NCI-H510A (cell line): ENCODE results near the gene ZNF367.

Source experiments
- DNase-seq: peaks from one replicate; lab custom pipeline; 2025; lab: John Stamatoyannopoulos, UW

Gene ZNF367

DNA sequence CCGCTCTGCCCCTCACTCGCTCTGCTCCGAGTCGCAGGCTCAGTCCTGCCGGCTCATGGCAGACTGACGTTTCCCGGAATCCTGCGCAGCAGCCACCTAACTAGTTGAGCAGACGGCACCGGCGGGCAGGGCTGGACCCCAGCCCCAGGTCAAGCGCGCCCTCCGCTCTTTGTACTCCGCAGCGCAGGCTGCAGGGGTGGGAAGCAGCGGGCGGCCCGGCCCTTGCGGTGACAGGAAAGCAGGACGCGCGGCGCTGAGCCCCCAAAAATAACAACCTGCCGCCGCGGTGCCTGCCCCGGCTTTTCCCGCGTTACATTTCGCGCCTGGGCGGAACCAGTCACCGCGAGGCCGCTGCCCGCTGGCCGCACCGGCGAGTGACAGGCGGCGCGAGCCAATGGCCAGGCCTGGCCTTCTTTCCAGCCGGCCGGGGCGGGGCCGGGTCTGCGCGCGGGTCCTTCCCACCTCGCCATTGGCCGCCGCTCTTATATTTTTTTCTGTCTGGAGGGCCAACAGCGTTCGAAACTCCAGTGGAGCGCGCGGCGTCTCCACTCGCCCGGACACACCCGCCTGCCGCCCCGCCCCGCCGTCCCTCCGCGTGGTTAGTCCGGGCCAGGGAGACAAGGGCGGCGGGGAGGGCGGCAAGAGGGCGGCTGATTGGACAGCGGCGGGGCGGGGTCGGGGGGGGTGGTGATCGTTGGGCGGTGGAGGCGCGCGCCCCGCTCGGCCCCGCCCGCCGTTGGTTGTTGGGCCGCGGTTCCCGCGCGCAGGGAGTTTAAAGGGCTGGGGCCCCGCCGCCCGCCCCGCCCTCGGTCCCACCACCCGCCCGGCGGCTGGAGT, at the start of gene ZNF367:
ZNF367 (minus strand) TSS at position 288 of the 837 bp plus-strand sequence. CDS start 338 bp downstream, outside the sequence.
- peak; percentile 96 for DNase-seq

DNA sequence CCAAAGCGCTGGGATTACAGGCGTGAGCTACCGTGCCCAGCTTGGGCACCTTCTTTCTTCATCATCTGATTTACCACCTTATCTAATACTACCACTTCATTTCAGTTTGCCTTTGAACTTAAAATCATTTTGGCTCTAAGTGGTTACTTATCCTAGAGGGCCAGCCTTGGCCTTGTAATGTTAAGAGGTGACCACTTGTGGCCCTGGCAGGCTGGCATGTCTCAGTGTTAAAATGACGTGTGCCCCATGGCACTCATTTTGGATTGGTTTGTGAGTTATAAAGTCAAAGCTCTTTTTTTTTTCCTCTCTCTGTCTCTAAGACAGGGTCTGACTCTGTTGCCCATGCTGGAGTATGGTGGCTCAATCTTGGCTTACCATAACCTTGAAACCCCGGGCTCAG, 49.6 kb upstream of the ZNF367 start:
- DNase-seq = no peak

DNA sequence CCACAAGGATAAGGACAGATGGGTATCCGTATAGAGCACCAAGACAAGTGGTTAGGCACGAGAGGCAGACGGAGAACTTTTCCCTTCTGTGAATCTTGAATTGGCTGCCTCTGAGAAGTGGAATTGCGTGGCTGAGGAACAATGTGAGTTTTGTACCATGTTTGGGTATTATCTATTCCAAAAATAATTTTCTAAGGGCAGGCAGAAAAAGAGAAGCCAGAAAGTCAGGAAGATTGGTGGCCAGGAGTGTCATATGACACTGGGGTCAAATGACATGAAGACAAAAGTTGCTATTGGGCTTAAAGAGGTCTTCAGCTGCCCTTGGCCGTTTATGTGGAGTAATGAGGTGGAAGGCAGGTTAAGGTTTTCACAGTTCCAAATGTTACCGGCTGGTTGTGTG, 46.3 kb upstream of the ZNF367 start:
- DNase-seq = no peak

DNA sequence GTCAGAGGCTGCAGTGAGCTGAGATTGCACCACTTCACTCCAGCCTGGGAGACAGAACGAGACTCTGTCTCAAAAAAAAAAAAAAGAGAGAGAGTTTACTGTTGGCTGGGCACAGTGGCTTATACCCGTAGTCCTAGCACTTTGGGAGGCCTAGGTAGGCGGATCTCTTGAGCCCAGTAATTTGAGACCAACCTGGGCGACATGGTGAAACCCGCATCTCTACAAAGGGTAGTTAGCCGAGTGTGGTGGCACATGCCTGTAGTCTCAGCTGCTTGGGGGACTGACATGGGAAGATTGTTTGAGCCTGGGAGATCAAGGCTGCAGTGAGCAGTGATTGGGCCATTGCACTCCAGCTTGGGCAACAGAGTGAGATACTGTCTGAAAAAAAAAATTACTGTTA, 44.4 kb upstream of the ZNF367 start:
- DNase-seq = peak; percentile 9

DNA sequence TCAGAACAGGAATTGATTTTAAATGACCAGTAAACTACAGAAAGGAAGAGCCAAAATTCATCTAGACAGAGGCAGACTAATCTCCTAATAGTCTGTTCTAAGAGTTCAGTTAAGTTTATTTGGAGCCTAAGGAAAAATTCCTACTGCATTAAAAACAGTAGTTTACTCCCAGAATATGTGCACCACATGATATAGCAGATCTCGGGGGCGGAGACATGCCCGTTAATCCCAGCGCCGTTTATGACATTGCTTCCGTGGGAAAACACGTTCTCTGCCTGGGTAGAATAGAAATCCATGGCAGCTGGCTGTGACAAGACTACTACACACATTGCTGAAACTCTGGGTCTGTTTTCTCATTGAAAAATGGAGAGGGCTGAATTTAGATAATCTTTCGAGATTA, 43.2 kb upstream of the ZNF367 start:
- no peak for DNase-seq

GRCh38 chr9:96460882-96461281, 42.7 kb upstream of the ZNF367 start:
- DNase-seq = no peak

GRCh38 chr9:96460470-96460869, 42.3 kb upstream of the ZNF367 start:
- DNase-seq = no peak

DNA sequence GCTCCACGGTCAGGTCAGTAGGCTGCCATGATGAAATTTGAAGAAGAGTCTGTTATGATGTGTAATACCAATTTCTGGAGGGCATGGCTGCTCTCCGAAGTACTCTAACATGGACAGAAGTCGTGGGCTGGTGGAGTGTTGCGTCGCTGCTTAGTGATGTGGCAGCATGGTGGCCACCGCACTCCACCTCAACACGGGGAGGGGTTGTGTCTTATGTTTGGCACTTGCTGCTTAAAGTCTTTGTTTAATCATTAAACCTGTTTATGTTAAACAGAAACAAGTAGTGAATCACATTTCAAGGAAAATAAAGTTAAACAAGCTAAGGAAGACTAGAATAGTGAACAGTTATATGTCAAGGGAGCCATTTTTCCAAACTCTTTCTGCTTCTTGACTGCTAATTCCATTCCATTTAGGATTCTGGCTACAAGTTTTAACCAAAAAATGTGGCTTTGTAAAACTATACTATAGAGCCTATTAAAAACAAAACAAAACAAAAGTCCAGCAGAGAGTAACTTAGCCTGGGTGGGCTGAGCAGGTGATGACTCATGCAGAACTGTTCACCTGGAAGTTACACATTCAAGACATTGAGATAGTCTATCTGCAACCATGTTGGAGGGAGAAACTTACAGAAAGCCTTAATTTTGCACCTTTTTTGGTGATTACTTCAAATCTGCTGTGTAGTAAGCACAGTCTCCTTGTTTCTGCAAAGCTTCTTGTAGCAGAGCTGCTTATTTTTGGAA, 41.3 kb upstream of the ZNF367 start:
- DNase-seq = no peak

DNA sequence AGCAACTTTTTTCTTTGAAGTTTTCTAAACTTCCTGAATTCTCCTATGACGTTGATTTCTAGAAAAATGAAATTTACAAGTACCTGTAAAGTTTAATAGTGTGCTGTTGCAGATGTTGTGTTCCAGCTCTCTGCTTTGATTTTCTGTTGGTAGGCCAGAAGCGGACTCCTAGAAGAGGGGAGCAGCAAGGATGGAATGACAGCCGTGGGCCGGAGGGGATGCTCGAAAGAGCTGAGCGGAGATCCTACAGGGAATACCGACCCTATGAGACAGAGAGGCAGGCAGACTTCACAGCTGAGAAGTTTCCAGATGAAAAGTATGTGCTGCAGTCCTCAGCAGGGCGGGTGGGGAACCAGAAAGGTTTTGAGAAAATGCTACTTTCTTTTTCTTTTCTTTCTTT, 40.1 kb upstream of the ZNF367 start:
- DNase-seq = no peak

DNA sequence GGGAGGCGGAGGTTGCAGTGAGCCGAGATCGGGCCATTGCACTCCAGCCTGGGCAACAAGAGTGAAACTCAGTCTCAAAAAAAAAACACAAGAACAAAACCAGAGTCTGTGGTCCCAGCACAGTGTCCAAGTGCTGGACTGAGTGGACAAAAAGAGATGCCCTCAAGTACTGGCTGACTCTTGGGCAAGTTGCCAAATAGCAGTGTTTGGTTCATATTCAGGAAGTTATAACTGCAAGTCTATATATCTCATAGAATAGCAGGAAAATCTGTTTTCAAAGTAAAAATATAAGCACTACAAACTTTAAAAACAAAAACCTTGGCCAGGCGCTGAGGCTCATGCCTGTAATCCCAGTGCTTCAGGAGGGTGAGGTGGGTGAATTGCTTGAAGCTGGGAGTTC, 39.1 kb upstream of the ZNF367 start:
- no peak for DNase-seq

GRCh38 chr9:96453625-96454024, 35.5 kb upstream of the ZNF367 start:
- DNase-seq = no peak

DNA sequence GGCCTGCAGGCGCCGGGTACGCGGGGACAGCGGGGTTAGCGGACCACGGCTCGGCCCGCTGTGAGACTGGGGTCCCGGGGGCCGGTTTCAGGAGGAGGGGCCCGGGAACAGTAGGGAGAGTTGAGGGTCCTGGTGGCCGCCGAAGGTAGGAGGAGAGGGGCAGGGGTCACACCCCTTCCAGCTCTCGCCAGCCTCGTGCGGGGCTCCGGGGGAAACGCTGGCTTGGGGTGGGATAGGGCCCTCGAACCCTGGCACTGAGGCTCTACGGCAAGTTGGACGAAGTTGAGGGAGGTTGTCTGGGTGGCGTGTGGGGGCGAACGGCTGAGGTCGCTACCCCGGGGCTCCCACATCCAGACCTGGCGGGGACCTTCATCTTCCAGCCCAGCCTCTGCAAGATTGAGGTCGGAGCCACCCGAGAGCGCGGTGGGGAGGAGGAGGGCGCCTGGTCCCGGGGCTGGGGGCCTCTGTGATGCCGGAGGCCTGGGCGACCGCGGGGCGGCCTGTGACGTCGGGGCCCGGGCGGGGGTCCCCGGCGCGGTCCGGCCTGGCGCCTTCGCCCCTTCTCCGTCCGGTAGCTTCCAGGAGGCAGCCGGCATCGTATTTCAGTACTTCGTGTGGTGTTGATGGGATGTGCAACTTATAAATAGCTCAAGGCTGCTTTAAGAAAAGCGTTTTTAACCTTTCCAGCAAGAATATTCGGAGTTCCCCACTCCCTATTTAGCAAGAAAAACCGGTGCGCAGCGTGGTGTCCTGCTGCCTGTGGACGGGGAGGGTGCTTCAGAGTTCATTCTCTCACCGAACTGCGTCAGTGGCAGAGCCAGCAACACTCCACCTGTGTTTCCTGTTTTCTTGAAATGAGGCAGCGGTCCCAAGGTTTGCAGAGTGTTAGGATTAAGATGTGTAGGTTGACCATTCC, 32.7 kb upstream of the ZNF367 start:
- peak; percentile 3 for DNase-seq

DNA sequence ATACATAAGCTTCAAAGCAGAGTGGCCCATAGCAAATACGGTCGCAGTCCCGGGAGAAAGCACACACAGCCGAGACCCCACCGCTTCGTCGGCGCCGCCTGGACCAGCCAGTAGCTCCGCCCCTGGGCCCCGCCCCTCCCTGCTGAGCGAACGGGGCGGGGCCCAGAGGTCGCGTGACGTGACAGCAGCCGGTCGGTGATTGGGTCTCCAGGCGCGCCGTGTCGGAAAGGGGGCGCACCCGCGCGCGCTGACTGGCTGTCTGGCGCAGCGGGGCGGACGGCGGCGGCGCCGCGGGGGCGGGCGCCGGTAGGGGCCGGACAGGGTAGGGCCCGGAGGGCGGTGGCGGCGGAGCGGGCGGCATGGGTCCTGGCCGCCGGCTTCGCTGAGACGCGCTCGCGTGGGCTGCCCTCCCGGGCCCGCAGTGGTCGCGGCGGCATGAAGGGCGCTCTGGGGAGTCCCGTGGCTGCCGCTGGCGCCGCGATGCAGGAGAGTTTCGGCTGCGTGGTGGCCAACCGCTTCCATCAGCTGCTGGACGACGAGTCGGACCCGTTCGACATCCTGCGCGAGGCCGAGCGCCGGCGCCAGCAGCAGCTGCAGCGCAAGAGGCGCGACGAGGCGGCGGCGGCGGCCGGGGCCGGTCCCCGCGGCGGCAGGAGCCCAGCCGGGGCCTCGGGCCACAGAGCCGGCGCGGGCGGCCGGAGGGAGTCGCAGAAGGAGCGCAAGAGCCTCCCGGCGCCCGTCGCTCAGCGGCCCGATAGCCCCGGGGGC, 31.9 kb upstream of the ZNF367 start, which contains the start of gene HABP4:
HABP4 (plus strand) TSS at position 325 of the 768 bp plus-strand sequence; CDS start at position 436, 111 bp downstream.
- DNase-seq = peak; percentile 85

- no peak for DNase-seq
These were observed 31.3 kb upstream of the ZNF367 start for GRCh38 chr9:96449523-96449844.

GRCh38 chr9:96448546-96449170, 30.5 kb upstream of the ZNF367 start:
- no peak for DNase-seq

DNA sequence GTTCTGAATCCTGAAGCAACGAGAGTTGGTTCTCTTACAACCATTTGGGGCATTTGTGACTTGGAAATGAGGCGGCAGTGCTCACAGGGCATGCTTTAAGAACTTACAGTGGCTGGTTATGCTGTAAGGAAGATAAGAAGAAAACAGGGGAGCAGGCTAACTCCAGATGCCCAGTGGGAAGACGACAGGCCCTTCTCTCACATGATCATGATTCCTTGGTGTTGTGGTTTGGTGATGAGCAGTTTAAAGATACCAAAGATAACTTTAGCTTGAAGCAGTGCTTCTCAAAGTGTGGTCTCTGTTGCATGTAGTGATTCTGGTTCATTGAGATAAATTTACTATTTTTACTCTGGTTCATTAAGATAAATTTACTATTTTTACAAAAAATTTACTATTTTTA, 29.2 kb upstream of the ZNF367 start:
- DNase-seq = no peak

DNA sequence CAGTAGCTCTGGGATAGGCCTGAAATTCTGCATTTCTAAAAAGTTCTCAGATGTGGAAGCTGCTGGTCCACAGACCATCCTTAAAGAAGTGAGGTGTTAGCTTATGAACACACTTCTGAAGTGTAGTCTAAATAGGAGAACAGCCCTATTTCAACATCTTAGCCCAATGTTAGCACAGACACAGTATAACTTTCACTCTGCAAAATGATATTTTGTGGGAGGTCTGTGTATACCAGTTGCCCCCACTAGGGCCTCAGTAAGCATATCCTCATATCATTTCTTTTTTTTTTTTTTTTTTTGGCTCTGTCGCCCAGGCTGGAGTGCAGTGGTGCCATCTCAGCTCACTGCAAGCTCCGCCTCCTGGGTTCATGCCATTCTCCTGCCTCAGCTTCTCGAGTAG, 24.3 kb upstream of the ZNF367 start:
- no peak for DNase-seq

- peak; percentile 3 for DNase-seq
These were observed 23.8 kb upstream of the ZNF367 start for GRCh38 chr9:96441798-96442445.

DNA sequence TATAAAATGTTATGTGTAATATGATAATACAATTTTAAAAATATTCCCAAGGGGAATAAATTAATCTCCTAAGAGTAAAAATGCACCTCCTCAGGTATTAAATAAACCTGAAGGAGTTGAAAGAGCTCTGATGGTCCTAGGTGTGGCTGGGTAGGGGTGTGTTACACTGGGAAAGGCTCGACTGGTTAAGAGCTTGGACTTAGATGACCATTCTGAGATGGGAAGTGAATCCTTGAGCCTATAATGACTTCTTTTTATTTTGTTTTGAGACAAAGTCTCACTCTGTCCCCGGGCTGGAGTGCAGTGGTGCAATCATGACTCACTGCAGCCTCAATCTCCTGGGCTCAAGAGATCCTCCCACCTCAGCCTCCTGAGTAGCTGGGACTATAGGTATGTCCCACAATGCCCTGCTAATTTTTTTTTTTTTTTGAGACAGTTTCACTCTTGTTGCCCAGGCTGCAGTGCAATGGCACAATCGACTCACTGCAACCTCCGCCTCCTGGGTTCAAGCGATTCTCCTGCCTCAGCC, 22.6 kb upstream of the ZNF367 start:
- DNase-seq = no peak

DNA sequence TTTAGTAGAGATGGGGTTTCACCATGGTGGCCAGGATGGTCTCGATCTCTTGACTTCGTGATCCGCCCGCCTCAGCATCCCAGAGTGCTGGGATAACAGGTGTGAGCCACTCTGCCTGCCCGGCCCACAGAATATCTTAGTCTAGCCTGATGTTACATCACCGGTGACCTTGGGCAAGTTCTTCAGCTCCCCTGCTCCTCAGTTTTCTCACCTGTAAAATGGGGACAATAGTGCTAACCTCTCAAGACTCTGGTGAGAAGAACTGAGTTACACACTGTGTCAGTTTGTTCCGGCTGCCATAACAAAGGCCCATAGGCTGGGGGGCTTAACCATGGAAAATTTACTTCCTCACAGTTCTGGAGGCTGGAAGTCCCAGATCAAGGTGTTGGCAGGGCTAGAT, 19.3 kb upstream of the ZNF367 start:
- no peak for DNase-seq
